Stimulated activated CD8-positive, alpha-beta memory T cell treated with anti-CD3 and anti-CD28 coated beads, Interleukin-2, amount 100 ng/mL, for 48 hours (primary cell): ENCODE results near the gene HDAC9.
"Not testable (repeated sequence)": the region's sequence is repeated elsewhere in the genome, so short reads cannot be mapped to it uniquely, and the experiment has no call there.

Source experiments
- DNase-seq, 2 donors: peaks; one replicate each; pipeline ENCODE4 v3.0.0-alpha.2; 2020; ENCODE audit warnings: low read depth in 2 of 2

The HDAC9 gene

GRCh38 chr7:18727115-18727870 is 231.7 kb downstream of the HDAC9 start:
- no peak for DNase-seq

GRCh38 chr7:18736012-18736411 is 240.5 kb downstream of the HDAC9 start:
- not testable (repeated sequence) for DNase-seq

GRCh38 chr7:18740579-18740988 is 245.0 kb downstream of the HDAC9 start:
- no peak for DNase-seq

DNA sequence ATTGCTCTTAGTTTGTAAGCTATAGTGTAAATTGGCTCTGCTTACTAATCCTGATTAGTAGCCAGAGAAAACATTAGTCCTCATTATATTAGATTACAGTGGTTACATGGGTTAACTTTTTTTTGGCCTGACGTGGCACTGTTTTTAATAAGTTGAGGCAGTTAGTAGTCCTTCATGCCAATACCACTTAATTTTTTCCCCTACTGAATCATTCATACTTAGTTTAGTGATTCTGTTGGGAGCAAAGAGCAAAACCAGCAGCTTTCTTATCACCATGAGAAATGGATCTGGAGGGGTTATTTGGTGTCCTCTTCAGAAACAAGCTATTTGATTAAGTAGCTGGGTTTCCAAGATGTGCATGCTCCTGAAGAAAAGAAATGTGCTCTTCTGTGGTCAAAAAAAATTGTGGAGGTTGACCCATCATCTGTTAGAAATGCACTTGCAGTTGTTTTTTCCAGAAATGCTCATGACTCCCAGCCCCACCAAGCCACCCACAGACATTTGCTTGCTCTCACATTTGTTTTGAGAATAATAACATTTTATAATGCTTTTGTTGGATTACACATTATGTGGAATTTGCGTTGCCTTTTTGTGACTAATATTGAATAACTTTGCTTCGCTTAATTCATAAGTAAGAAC is 258.5 kb downstream of the HDAC9 start:
- DNase-seq = no peak

DNA sequence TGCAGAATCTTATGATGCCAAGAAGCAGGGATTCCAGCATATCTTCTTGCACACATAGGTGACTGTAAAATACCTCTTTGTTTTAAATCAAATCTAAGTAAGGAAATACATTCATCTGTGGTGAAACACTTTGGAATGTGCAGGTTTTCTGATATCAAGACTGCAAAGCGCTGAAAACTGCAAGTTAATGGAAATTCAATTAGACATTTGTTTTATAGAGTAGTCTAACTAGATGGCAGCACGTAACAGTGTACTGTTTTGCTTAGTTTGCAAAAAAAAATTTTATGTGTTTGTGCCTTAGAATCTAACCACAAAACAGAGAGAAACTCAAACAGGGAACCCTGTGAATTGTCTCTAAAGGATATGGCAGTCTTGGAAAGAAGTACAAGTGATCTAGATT is 259.2 kb downstream of the HDAC9 start:
- DNase-seq = no peak

GRCh38 chr7:18755793-18756192 is 260.2 kb downstream of the HDAC9 start:
- DNase-seq = no peak

GRCh38 chr7:18756378-18757050 is 261.0 kb downstream of the HDAC9 start:
- no peak for DNase-seq

- no peak for DNase-seq
These were observed 264.5 kb downstream of the HDAC9 start for GRCh38 chr7:18760046-18760445.

GRCh38 chr7:18760631-18761445 is 265.3 kb downstream of the HDAC9 start:
- DNase-seq = no peak

DNA sequence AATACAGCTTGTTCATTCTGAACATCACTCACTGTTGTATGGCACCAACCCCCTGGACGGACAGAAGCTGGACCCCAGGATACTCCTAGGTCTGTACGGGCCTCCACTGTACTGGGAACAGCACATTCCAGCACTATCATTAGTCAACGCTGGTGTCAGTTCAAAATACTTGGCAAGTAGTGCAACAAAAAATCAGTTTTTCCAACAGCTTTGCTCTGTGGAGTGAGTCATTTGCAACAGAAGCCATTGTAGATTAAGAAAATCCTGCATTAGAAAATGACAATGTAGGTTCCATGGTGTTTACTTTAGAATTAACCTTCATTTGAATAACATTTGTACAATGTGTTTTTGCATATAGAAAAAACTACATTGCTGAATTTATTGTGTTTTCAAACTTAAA is 266.6 kb downstream of the HDAC9 start:
- no peak for DNase-seq

DNA sequence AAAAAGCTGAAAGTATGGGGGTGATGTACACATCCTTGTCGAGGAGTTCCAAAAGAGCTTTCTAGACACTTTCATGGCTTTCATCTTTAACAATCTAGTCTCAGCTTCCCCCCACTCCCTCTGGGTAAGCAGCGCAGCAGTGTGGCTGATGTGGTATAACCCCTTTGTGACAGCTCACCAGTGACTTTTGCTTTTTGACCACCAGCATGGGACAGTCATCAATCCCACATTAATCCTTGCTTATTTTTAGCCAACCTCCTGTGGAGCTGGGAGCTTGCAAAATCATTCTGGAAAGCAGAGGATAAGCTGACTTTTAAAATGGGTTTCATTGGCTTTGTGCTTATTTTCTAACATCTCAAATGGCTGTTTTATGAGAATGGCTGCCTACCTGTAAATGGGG is 272.7 kb downstream of the HDAC9 start:
- DNase-seq = no peak

- DNase-seq = no peak
These were observed 274.7 kb downstream of the HDAC9 start for GRCh38 chr7:18770154-18770811.

- DNase-seq = no peak
These were observed 275.3 kb downstream of the HDAC9 start for GRCh38 chr7:18770822-18771221.

DNA sequence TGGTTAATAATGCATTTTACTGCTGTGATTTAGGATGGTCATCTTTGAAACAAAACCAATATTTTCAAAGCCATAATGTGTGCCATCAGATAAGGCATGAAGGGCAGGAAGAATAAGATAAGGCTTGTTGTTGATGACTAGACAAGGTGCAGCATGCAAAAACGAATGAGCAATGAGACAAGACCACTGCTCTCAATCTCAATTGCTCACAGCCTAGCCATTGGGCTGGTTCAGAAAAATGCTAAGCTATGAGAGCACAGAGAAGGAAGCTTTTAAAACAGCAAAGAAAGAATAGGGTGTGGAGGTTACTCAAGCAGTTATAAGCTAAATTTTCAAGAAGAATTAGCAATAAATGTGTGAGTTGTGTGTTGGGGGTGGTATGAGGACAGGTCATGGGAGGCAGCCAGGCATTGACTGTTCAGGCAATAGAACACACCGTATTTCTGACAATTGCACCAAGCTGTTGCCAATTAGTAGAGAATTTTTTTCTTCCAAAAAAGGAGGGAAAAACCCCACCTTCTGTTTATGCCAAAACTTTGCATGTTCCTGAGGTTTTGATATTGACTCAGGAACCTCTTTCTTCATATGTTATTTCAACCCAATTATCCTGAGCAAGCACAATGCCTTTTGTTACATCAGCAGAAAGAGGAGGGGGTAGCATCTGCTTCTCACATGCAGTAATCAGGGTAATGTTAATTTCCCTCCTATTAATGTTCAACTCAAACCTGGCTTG is 276.5 kb downstream of the HDAC9 start:
- no peak for DNase-seq

DNA sequence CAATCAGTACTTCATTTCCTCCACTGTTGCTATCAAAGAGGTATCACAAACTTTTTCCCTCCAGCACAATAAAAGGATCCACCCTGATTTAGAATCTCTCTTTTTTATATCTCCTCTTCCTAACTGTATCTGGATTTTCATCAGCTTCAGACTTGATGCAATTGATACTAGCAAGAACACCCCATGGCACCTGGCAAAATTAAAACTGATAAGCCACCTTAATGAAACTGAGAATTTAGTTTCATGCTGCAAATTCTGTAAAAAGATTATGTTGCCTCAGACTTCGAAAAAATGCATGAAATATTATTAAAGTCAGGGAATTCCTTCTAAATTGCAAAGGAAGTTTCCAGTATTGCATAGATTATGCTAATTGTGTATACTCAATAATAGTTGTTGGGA is 277.0 kb downstream of the HDAC9 start:
- DNase-seq = no peak

DNA sequence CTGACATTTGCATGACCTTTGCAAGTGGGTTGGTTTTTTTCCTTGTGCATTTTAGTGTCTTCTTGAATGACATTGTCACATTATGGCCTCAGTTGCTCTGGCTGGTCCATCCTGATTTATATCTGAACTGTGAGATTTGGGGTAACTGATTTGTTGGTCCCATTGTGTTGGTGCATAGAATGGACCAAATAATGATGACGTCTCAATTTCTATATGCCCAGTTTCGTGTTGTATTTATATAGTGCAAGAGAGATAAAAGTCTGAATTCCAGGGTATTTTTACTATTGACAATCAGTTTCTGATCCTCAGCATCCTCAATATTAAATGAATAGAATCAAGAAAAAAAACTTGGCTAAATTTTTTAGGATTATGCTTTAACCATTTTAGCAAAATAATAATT is 281.8 kb downstream of the HDAC9 start:
- no peak for DNase-seq

DNA sequence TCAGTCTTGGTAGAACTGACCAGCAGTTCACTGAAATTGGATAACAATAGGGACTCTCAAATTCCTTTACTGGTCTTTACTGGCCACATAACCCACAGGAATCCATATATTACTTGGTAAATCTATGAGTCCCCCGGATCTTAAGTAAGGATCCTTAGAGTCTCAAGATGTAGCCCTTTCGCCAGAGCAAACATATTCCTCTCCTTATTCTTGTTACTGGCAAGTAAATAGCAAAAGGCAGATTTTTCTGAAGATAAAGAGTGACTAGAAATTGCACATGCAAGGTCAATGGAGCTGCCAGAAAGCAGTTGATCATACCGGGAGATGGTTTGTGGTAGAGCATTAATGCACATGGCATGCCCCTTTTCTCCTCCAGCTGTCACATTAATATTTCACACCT is 283.0 kb downstream of the HDAC9 start:
- no peak for DNase-seq

DNA sequence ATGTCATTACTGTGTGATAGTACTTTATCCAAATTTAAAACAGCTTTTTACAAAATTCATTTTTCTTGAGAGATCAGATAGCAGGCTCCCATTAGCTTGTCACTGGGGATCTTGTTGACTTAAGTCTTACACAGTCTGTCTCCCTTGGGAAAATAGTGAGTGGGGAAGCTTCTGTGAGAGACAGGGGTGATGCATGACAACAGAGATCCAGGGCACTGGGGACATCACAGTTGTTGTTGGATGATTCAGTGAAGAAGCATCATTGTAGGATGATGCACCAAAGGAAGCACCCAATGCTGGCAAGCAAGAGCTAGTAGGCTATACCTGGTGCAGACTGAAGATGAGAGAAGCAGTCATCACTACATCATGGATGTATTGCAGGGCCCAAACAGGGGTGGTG is 284.7 kb downstream of the HDAC9 start:
- no peak for DNase-seq

- no peak for DNase-seq
These were observed 285.4 kb downstream of the HDAC9 start for GRCh38 chr7:18780938-18781337.

DNA sequence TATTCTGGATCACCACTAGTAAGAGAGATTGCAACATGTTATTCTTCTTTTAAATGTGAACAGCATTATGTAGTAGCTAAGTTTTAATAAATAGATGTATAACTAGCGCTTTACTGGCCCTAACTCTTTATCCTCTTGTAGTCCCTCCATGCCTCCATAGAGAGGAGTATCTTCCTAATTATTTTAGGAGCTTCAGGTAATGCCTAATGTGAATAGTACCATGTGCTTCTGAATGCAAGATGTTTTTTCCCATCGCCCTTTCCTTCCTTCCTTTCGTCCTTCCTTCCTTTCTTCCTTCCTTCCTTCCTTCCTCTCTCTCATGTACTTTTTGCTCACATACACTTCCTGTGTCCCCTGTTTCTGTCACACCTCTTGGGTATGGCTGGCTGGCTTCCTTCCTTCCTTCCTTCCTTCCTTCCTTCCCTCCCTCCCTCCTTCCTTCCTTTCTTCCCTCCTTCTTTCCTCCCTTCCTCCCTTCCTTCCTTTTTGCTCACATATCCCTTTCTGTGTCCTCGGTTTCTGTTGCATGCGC is 290.7 kb downstream of the HDAC9 start:
- no peak for DNase-seq

- no peak for DNase-seq
These were observed 291.2 kb downstream of the HDAC9 start for GRCh38 chr7:18786796-18787195.
